Ishikawa (cell line): Measurements from ENCODE around the gene SLN.

Experiments used
- CEBPB ChIP-seq: IDR thresholded peaks from 2 replicates; pipeline ENCODE4 v1.6.1; 2012
- CREB1 ChIP-seq: IDR thresholded peaks from 2 replicates; pipeline ENCODE4 v1.6.1; 2012; ENCODE audit warnings: low read depth
- EGR1 ChIP-seq: IDR thresholded peaks from 2 replicates; pipeline ENCODE4 v1.6.1; 2012

- TF ChIP-seq CREB1: no peak
- no peak for TF ChIP-seq EGR1
- no peak for TF ChIP-seq CEBPB
Measured at GRCh38 chr11:107689317-107690202, 22.3 kb downstream of the SLN start.
